Stomach (tissue), 9 donors: ENCODE data around the gene TANGO6. TPM values are rescaled to one million over a fixed set of nuclear protein-coding genes. Genes with fewer than 3 reads are reported as not detected.
"Not testable (repeated sequence)": the region's sequence is repeated elsewhere in the genome, so short reads cannot be mapped to it uniquely, and the experiment has no call there.

Experiments used
- DNase-seq, 2 donors: peaks; one replicate each; pipeline versions ENCODE4 v3.0.0 to v3.0.0-alpha.2; 2013 to 2019
- H3K27ac ChIP-seq, 5 donors: fragments of 200-600 bp in 4 of 5; sonication (generic) in 4 of 5; one replicate each; pipeline ENCODE4 v1.5.1; 2013 to 2019; ENCODE audit warnings: mild to moderate bottlenecking in 1 of 5, moderate library complexity in 1 of 5
- H3K27me3 ChIP-seq, 3 donors: fragments of 200-600 bp; sonication (generic); one replicate each; pipeline ENCODE4 v1.5.1; 2017 to 2019; ENCODE audit warnings: mixed run types in 1 of 3
- H3K36me3 ChIP-seq, 4 donors: fragments of 200-600 bp; sonication (generic); 1 replicate in 3 of 4; 2 replicates in 1 of 4; pipeline ENCODE4 v1.5.1; 2016 to 2019
- H3K4me1 ChIP-seq, 4 donors: fragments of 200-600 bp; sonication (generic); one replicate each; pipeline ENCODE4 v1.5.1; 2016 to 2019
- H3K4me3 ChIP-seq, 4 donors: fragments of 200-600 bp; sonication (generic) in 3 of 4; one replicate each; pipeline ENCODE4 v1.5.1; 2016 to 2019; ENCODE audit warnings: mild to moderate bottlenecking in 1 of 4
- H3K9me3 ChIP-seq, 4 donors: fragments of 200-600 bp; sonication (generic); one replicate each; pipeline ENCODE4 v1.5.1; 2016 to 2019
- EP300 ChIP-seq: sonication (generic); formaldehyde crosslinking; IDR thresholded peaks from one replicate; pipeline ENCODE4 v1.6.1; 2017; ENCODE audit warnings: antibody characterized with exemption
- POLR2A ChIP-seq, 4 donors: fragments of 450-650 bp; IDR thresholded peaks; one replicate each; pipeline ENCODE4 v1.6.1; 2016; ENCODE audit warnings: antibody characterized with exemption in 4 of 4, control low read depth in 2 of 4, mild to moderate bottlenecking in 1 of 4, moderate library complexity in 1 of 4
- POLR2AphosphoS5 ChIP-seq, 3 donors: sonication (generic); formaldehyde crosslinking; IDR thresholded peaks; one replicate each; pipeline ENCODE4 v1.6.1; 2016; ENCODE audit warnings: antibody characterized with exemption in 3 of 3
- WGBS, 5 donors: extraction: QIAGEN DNeasy Blood & Tissue Kit in 3 of 5; methylation state at CpG; one replicate each; pipeline versions ENCODE4 v1.1.5 to v1.1.7; 2013 to 2018; 5-methylcytosine and 5-hydroxymethylcytosine counted together
- intact Hi-C: fragments of 100-400 bp; cut with DNase I; formaldehyde crosslinking; loops from one replicate; pipeline ENCODE4 v1.15.1; 2023; ENCODE audit warnings: low total_unique reads
- polyA plus RNA-seq, 3 donors: library from polyadenylated mRNA; stranded (reverse); fragments of 200-250 nt; gene quantifications; one replicate each; pipeline ENCODE4 v1.2.3, GENCODE V29; 2013
- total RNA-seq, 5 donors: library from RNA; depleted of rRNA; stranded (reverse); fragments of >200 nt; gene quantifications; one replicate each; pipeline versions ENCODE4 v1.1.0 to v1.2.3, GENCODE V29; 2014 to 2016
- TF ChIP-seq, protein P1 (sequence below), 7 experiments: fragments of 450-650 bp in 4 of 7; fragments of 200-600 bp in 3 of 7; sonication (generic) in 3 of 7; IDR thresholded peaks; one replicate each; pipeline ENCODE4 v1.5.1; 2016 to 2019; ENCODE audit warnings: antibody characterized with exemption in 7 of 7, control low read depth in 2 of 7, mild to moderate bottlenecking in 1 of 7
- donor health status: healthy with polysubstance abuse.
- donor health status: Bipolar disorder and iron deficiency.
- donor health status: healthy.

TANGO6 gene
- total and polyA plus RNA-seq, 8 donors = 2.2 to 32.7 (median 11.4) TPM

GRCh38 chr16:68984467-68984866 lies 141.1 kb downstream of the TANGO6 start:
- no peak for DNase-seq
- no peak overlapping the region for H3K27ac ChIP-seq
- intact Hi-C loops = no loop called here
- TF ChIP-seq POLR2AphosphoS5 (IDR thresholded peaks at IDR 0.05) = no peak
- TF ChIP-seq, protein P1, sequence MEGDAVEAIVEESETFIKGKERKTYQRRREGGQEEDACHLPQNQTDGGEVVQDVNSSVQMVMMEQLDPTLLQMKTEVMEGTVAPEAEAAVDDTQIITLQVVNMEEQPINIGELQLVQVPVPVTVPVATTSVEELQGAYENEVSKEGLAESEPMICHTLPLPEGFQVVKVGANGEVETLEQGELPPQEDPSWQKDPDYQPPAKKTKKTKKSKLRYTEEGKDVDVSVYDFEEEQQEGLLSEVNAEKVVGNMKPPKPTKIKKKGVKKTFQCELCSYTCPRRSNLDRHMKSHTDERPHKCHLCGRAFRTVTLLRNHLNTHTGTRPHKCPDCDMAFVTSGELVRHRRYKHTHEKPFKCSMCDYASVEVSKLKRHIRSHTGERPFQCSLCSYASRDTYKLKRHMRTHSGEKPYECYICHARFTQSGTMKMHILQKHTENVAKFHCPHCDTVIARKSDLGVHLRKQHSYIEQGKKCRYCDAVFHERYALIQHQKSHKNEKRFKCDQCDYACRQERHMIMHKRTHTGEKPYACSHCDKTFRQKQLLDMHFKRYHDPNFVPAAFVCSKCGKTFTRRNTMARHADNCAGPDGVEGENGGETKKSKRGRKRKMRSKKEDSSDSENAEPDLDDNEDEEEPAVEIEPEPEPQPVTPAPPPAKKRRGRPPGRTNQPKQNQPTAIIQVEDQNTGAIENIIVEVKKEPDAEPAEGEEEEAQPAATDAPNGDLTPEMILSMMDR (IDR thresholded peaks at IDR 0.05) = no peak
- TF ChIP-seq POLR2A (IDR thresholded peaks at IDR 0.05) = no peak
- TF ChIP-seq EP300 = no peak
- no peaks in the 10 kb centered on the region for H3K4me1 ChIP-seq
- no peaks in the 10 kb centered on the region for H3K9me3 ChIP-seq
- peaks cover 0 to 17% (median 12%) of the 10 kb centered on the region in 4 donors for H3K36me3 ChIP-seq
- no peak overlapping the region for H3K4me3 ChIP-seq
- no peaks in the 10 kb centered on the region for H3K27me3 ChIP-seq
- WGBS, 5 donors = 79 to 93% (median 88%) methylated on average over 1 of the region's 1 CpG

DNA sequence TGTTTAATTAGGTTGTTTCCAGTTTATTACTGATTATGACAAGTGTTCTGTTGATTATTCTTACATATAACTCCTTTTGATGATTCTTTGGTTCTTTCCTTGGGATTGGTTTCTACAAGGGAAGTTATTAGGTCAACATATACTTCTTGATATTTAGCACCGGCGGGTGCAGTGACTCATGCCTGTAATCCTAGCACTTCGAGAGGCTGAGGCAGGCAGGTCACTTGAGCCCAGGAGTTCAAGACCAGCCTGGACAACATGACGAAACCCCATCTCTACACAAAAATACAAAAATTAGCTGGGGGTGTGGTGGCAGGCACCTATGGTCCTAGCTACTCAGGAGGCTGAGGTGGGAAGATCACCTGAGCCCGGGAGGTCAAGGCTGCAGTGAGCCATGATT lies 141.9 kb downstream of the TANGO6 start:
- Histone ChIP-seq H3K27me3 (no peaks in the 10 kb centered on the region), H3K27ac (no peak overlapping the region), H3K4me1 (no peaks in the 10 kb centered on the region), H3K9me3 (no peaks in the 10 kb centered on the region), H3K4me3 (no peak overlapping the region), H3K36me3 (peaks cover 0 to 12% (median 7%) of the 10 kb centered on the region in 4 donors)
- 84 to 92% (median 91%) methylated on average over 5 of the region's 5 CpGs for WGBS, 5 donors
- intact Hi-C loops = no loop called here
- DNase-seq = no peak
- TF ChIP-seq POLR2A (IDR thresholded peaks at IDR 0.05) (no peak), EP300 (no peak), POLR2AphosphoS5 (IDR thresholded peaks at IDR 0.05) (no peak)
- TF ChIP-seq, protein P1 (IDR thresholded peaks at IDR 0.05) = no peak

- no peaks in the 10 kb centered on the region for H3K27me3 ChIP-seq
- no peaks in the 10 kb centered on the region for H3K4me1 ChIP-seq
- H3K27ac ChIP-seq = no peak overlapping the region
- 80 to 97% (median 93%) methylated on average over 2 of the region's 2 CpGs for WGBS, 5 donors
- no peaks in the 10 kb centered on the region for H3K9me3 ChIP-seq
- intact Hi-C loops = no loop called here
- DNase-seq = no peak
- H3K36me3 ChIP-seq = peaks cover 0 to 7% (median 3%) of the 10 kb centered on the region in 4 donors
- TF ChIP-seq, protein P1 (IDR thresholded peaks at IDR 0.05) = no peak
- no peak for TF ChIP-seq POLR2AphosphoS5 (IDR thresholded peaks at IDR 0.05)
- TF ChIP-seq EP300 = no peak
- no peak for TF ChIP-seq POLR2A (IDR thresholded peaks at IDR 0.05)
- no peak overlapping the region for H3K4me3 ChIP-seq
These were observed 142.5 kb downstream of the TANGO6 start for GRCh38 chr16:68985855-68986254.

- Histone ChIP-seq H3K36me3 (peaks cover 0 to 5% (median 3%) of the 10 kb centered on the region in 4 donors), H3K9me3 (no peaks in the 10 kb centered on the region), H3K4me3 (no peak overlapping the region), H3K27me3 (no peaks in the 10 kb centered on the region), H3K4me1 (peaks cover 0 to 9% (median 1%) of the 10 kb centered on the region in 4 donors), H3K27ac (no peak overlapping the region)
- DNase-seq = no peak
- TF ChIP-seq EP300 = no peak
- TF ChIP-seq POLR2AphosphoS5 (IDR thresholded peaks at IDR 0.05) = no peak
- TF ChIP-seq POLR2A (IDR thresholded peaks at IDR 0.05) = no peak
- TF ChIP-seq, protein P1 (IDR thresholded peaks at IDR 0.05) = no peak
- intact Hi-C loops = no loop called here
- WGBS, 5 donors = 77 to 80% (median 77%) methylated on average over 4 of the region's 4 CpGs
These were observed 144.6 kb downstream of the TANGO6 start for GRCh38 chr16:68987734-68988457.

- 90 to 95% (median 93%) methylated on average over 7 of the region's 7 CpGs for WGBS, 5 donors
- DNase-seq, H3K27ac ChIP-seq, H3K36me3 ChIP-seq, intact Hi-C loops, H3K9me3 ChIP-seq, H3K27me3 ChIP-seq, H3K4me3 ChIP-seq: not testable (repeated sequence)
- peaks cover 0 to 27% (median 6%) of the 10 kb centered on the region in 4 donors for H3K4me1 ChIP-seq
These were observed 147.0 kb downstream of the TANGO6 start for GRCh38 chr16:68990172-68990845.
